GM19468 (cell line): ENCODE data around the gene HCK.
A peak's percentile ranks its signal among the peaks of the same experiment; 100 is the strongest.
"Not testable (repeated sequence)": the region's sequence is repeated elsewhere in the genome, so short reads cannot be mapped to it uniquely, and the experiment has no call there.

Experiments
- ATAC-seq: cut with Tn5 transposase; IDR thresholded peaks from one replicate; pipeline ENCODE4 v1.9.1; 2021; ENCODE audit warnings: mild to moderate bottlenecking, moderate library complexity, moderate number of reproducible peaks; ENCODE audit not compliant: unreplicated experiment; ENCODE audit errors: extremely low read depth

HCK gene

GRCh38 chr20:32087070-32087469, 35.0 kb downstream of the HCK start:
- no peak for ATAC-seq

GRCh38 chr20:32088759-32089158, 36.7 kb downstream of the HCK start:
- no peak for ATAC-seq

GRCh38 chr20:32089637-32090362, 37.8 kb downstream of the HCK start:
- ATAC-seq: no peak

GRCh38 chr20:32091888-32092346, 39.9 kb downstream of the HCK start:
- ATAC-seq: no peak

GRCh38 chr20:32098786-32099185, 46.7 kb downstream of the HCK start:
- no peak for ATAC-seq

- no peak for ATAC-seq
Observed at GRCh38 chr20:32108814-32109391, 56.9 kb downstream of the HCK start.

- peak; percentile 34 for ATAC-seq
Observed at GRCh38 chr20:32109392-32110172, 57.5 kb downstream of the HCK start, which contains the start of gene TM9SF4. TSS of gene TM9SF4 (plus strand) at chr20:32109714. CDS start at chr20:32109741, 27 bp downstream.

GRCh38 chr20:32110173-32110704, 58.2 kb downstream of the HCK start:
- no peak for ATAC-seq

- no peak for ATAC-seq
Observed at GRCh38 chr20:32110727-32111126, 58.7 kb downstream of the HCK start.

GRCh38 chr20:32111156-32111686, 59.2 kb downstream of the HCK start:
- no peak for ATAC-seq

GRCh38 chr20:32111753-32112152, 59.7 kb downstream of the HCK start:
- ATAC-seq: no peak

- ATAC-seq: no peak
Observed at GRCh38 chr20:32112841-32113240, 60.8 kb downstream of the HCK start.

GRCh38 chr20:32113591-32114260, 61.7 kb downstream of the HCK start:
- no peak for ATAC-seq

- no peak for ATAC-seq
Observed at GRCh38 chr20:32114305-32114960, 62.4 kb downstream of the HCK start.

GRCh38 chr20:32115211-32115767, 63.2 kb downstream of the HCK start:
- ATAC-seq: no peak

- no peak for ATAC-seq
Observed at GRCh38 chr20:32116079-32116521, 64.1 kb downstream of the HCK start.

- ATAC-seq: not testable (repeated sequence)
Observed at GRCh38 chr20:32116796-32117195, 64.8 kb downstream of the HCK start.

- not testable (repeated sequence) for ATAC-seq
Observed at GRCh38 chr20:32118427-32118826, 66.4 kb downstream of the HCK start.

GRCh38 chr20:32119734-32120133, 67.7 kb downstream of the HCK start:
- ATAC-seq: no peak
